HCT116 (cell line): ENCODE data around the gene TEDC2. TPM values are rescaled to one million over a fixed set of nuclear protein-coding genes. Genes with fewer than 3 reads are reported as not detected.

Experiments used
- ATAC-seq: fragments of 200-7000 bp; cut with Tn5 transposase; 2 replicates; pipeline ENCODE4 v1.9.1; 2020; ENCODE audit warnings: mild to moderate bottlenecking, moderate library complexity
- BruUV-seq: library from RNA; stranded (reverse); fragments of 400-500 nt; replicated peaks from 2 replicates; lab custom pipeline; 2021; lab: Mats Ljungman, UMichigan
- CTCF ChIA-PET: fragments of 300-600 bp; sonication (Branson Sonifier 250); formaldehyde crosslinking; loops from one replicate; lab custom pipeline; 2021; ENCODE audit warnings: antibody characterized with exemption; lab: Charles Lee
- POLR2A ChIA-PET: fragments of 300-600, 350-600 bp; sonication (Branson Sonifier 250); formaldehyde crosslinking; loops from one replicate; lab custom pipeline; 2021; ENCODE audit warnings: antibody characterized with exemption; lab: Charles Lee
- RAD21 ChIA-PET, 2 experiments: fragments of 300-600 bp; sonication (Branson Sonifier 250); formaldehyde crosslinking; loops; one replicate each; lab custom pipeline; 2023; ENCODE audit warnings: low total read pairs in 2 of 2; ENCODE audit not compliant: uncharacterized antibody in 2 of 2, unreplicated experiment in 2 of 2, low non-redundant PET in 1 of 2; lab: Charles Lee
- DNase-seq: peaks from one replicate; pipeline ENCODE4 v3.0.0-alpha.2; 2010; ENCODE audit warnings: low read depth, low spot score
- H2AFZ ChIP-seq: fragments of 200-600 bp; shearing (Covaris generic), sonication (generic); 2 replicates; pipeline ENCODE4 v1.6.1; 2017; ENCODE audit warnings: low read depth, mixed run types, mixed read lengths, antibody characterized with exemption, low read length; ENCODE audit not compliant: poor library complexity, severe bottlenecking
- H3K27ac ChIP-seq: 2 replicates; pipeline ENCODE4 v1.5.1; 2012; ENCODE audit warnings: low read depth, low read length
- H3K27me3 ChIP-seq: fragments of 200-600 bp; sonication (generic); 2 replicates; pipeline ENCODE4 v1.6.1; 2016; ENCODE audit warnings: mixed run types, low read length, mixed read lengths; ENCODE audit not compliant: insufficient read depth
- H3K36me3 ChIP-seq, 2 experiments: fragments of 200-500 bp in 1 of 2; fragments of 200-600 bp in 1 of 2; sonication (Bioruptor generic) in 1 of 2; sonication (generic) in 1 of 2; 2 replicates each; pipeline versions ENCODE4 v1.5.1 to v1.6.1; 2014 to 2016; ENCODE audit warnings: low read length in 2 of 2, inconsistent platforms in 1 of 2, mixed read lengths in 1 of 2, mixed run types in 1 of 2; ENCODE audit not compliant: insufficient read depth in 2 of 2, control insufficient read depth in 1 of 2
- H3K4me1 ChIP-seq, 2 experiments: fragments of 200-600 bp in 1 of 2; sonication (generic) in 1 of 2; 2 replicates each; pipeline versions ENCODE4 v1.5.1 to v1.6.1; 2012 to 2017; ENCODE audit warnings: low read length in 2 of 2, inconsistent platforms in 1 of 2, mild to moderate bottlenecking in 1 of 2, mixed read lengths in 1 of 2, mixed run types in 1 of 2, moderate library complexity in 1 of 2; ENCODE audit not compliant: insufficient read depth in 2 of 2, control insufficient read depth in 1 of 2
- H3K4me2 ChIP-seq: fragments of 200-600 bp; sonication (generic); 2 replicates; pipeline ENCODE4 v1.6.1; 2017; ENCODE audit warnings: mixed run types, low read length, mixed read lengths
- H3K4me3 ChIP-seq, 2 experiments: fragments of 200-600 bp in 1 of 2; sonication (generic) in 1 of 2; replicated peaks in 1 of 2; 2 replicates each; pipeline ENCODE4 v1.5.1; 2011 to 2016; ENCODE audit warnings: low read length in 2 of 2, control low read depth in 1 of 2, low read depth in 1 of 2, mild to moderate bottlenecking in 1 of 2, mixed read lengths in 1 of 2, mixed run types in 1 of 2
- H3K79me2 ChIP-seq: fragments of 200-600 bp; sonication (generic); 2 replicates; pipeline ENCODE4 v1.6.1; 2017; ENCODE audit warnings: mild to moderate bottlenecking, mixed run types, low read length, moderate library complexity, mixed read lengths; ENCODE audit not compliant: insufficient read depth
- H3K9ac ChIP-seq: fragments of 200-600 bp; sonication (generic); 2 replicates; pipeline ENCODE4 v1.6.1; 2016; ENCODE audit warnings: low read length, mixed read lengths
- H3K9me2 ChIP-seq: fragments of 200-600 bp; sonication (generic), shearing (Covaris generic); 2 replicates; pipeline ENCODE4 v1.6.1; 2017; ENCODE audit warnings: mixed run types, mild to moderate bottlenecking, moderate library complexity; ENCODE audit not compliant: insufficient read depth
- H3K9me3 ChIP-seq, 2 experiments: fragments of 200-500 bp in 1 of 2; fragments of 200-600 bp in 1 of 2; sonication (Bioruptor generic) in 1 of 2; sonication (generic) in 1 of 2; 2 replicates each; pipeline ENCODE4 v1.6.1; 2014 to 2017; ENCODE audit warnings: low read length in 2 of 2, mixed read lengths in 2 of 2, inconsistent platforms in 1 of 2, low read depth in 1 of 2, mild to moderate bottlenecking in 1 of 2, mixed run types in 1 of 2, moderate library complexity in 1 of 2; ENCODE audit not compliant: control insufficient read depth in 1 of 2, insufficient read depth in 1 of 2
- H4K20me1 ChIP-seq: fragments of 200-600 bp; sonication (generic), shearing (Covaris generic); 2 replicates; pipeline ENCODE4 v1.6.1; 2017; ENCODE audit warnings: mixed run types, mild to moderate bottlenecking, moderate library complexity; ENCODE audit not compliant: insufficient read depth
- CBX3 ChIP-seq: IDR thresholded peaks from 2 replicates; pipeline ENCODE4 v1.6.1; 2012; ENCODE audit warnings: low read depth
- CEBPB ChIP-seq: IDR thresholded peaks from 2 replicates; pipeline ENCODE4 v1.6.1; 2012; ENCODE audit warnings: low read depth
- EGR1 ChIP-seq: IDR thresholded peaks from 2 replicates; pipeline ENCODE4 v1.6.1; 2012; ENCODE audit warnings: low read depth
- EZH2 ChIP-seq: fragments of 200-600 bp; sonication (generic); IDR thresholded peaks from 2 replicates; pipeline ENCODE4 v1.6.1; 2017; ENCODE audit warnings: antibody characterized with exemption, mixed run types
- EZH2phosphoT487 ChIP-seq: fragments of 200-600 bp; IDR thresholded peaks from 2 replicates; pipeline ENCODE4 v1.6.1; 2018; ENCODE audit warnings: antibody characterized with exemption, borderline replicate concordance
- JUND ChIP-seq: IDR thresholded peaks from 2 replicates; pipeline ENCODE4 v1.6.1; 2012
- RAD21 ChIP-seq: IDR thresholded peaks from 2 replicates; pipeline ENCODE4 v1.6.1; 2012; ENCODE audit warnings: low read depth, mild to moderate bottlenecking
- SP1 ChIP-seq: IDR thresholded peaks from 2 replicates; pipeline ENCODE4 v1.6.1; 2012; ENCODE audit warnings: low read depth
- YY1 ChIP-seq: IDR thresholded peaks from 2 replicates; pipeline ENCODE4 v1.6.1; 2011; ENCODE audit warnings: low read length, low read depth, moderate library complexity, mild to moderate bottlenecking; ENCODE audit not compliant: insufficient replicate concordance; ENCODE audit errors: extremely low read depth
- ZNF274 ChIP-seq: fragments of 200-500 bp; sonication (Bioruptor generic); IDR thresholded peaks from 2 replicates; pipeline ENCODE4 v1.6.1; 2014; ENCODE audit warnings: mild to moderate bottlenecking, low read depth, low read length, inconsistent platforms
- intact Hi-C: fragments of 100-400 bp; cut with micrococcal nuclease; formaldehyde crosslinking; loops from 2 replicates; pipeline ENCODE4 v1.10.0; 2022
- total RNA-seq: library from RNA; stranded (reverse); gene quantifications from one replicate; pipeline ENCODE4 v1.2.1, GENCODE V29; 2021; ENCODE audit not compliant: unreplicated experiment
- TF ChIP-seq, protein P1 (sequence below): IDR thresholded peaks from 2 replicates; pipeline ENCODE4 v1.6.1; 2012; ENCODE audit warnings: low read depth

Gene TEDC2
- total RNA-seq, 1 experiment from 2014 or later, result 26.5 TPM

DNA sequence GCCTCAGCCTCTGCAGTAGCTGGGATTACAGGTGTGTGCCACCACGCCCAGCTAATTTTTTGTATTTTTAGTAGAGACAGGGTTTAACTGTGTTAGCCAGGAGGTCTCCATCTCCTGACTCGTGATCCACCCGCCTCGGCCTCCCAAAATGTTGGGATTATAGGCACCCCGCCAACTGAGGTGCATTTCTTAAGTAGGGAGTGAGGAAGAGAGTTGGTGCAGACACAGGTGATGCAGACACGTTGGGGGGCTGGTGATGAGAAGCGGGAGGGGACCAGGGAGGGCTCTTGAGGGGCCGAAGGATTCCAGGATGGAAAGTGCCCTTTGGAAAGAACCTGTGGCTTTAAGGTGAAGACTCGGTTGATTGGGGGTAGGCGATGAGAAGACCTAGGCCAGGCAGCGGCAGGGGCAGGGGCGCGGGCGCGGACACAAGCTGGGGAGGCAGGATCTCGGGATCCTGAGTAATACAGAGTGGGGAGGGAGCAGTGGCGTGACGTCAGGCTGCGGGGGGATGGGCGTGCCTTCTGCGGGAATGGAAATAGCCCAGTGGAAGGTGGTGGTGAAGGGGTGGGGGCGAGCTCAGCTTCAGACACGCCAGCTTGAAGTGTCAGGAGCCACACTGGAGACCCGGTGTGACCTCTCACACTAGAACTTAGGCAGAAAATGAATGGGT is 51.4 kb downstream of the TEDC2 start:
- Histone ChIP-seq H3K4me1 (peaks cover 15 to 28% of the 10 kb centered on the region in 2 experiments), H4K20me1 (no peaks in the 10 kb centered on the region), H3K27ac (no peak overlapping the region), H2AFZ (no peak overlapping the region), H3K9me2 (no peaks in the 10 kb centered on the region), H3K9me3 (no peaks in the 10 kb centered on the region), H3K27me3 (no peaks in the 10 kb centered on the region), H3K79me2 (peaks cover 25% of the 10 kb centered on the region), H3K9ac (no peak overlapping the region), H3K4me2 (no peak overlapping the region), H3K4me3 (no peak overlapping the region), H3K36me3 (no peaks in the 10 kb centered on the region)
- RAD21 ChIA-PET, result no interaction called here
- POLR2A ChIA-PET, result no interaction called here
- no TSS peak for BruUV-seq
- no peak for ATAC-seq
- TF ChIP-seq YY1 (no peak), EGR1 (no peak), EZH2 (no peak), JUND (no peak), EZH2phosphoT487 (no peak), RAD21 (no peak), CEBPB (no peak), ZNF274 (no peak), SP1 (no peak), CBX3 (no peak)
- TF ChIP-seq, protein P1, sequence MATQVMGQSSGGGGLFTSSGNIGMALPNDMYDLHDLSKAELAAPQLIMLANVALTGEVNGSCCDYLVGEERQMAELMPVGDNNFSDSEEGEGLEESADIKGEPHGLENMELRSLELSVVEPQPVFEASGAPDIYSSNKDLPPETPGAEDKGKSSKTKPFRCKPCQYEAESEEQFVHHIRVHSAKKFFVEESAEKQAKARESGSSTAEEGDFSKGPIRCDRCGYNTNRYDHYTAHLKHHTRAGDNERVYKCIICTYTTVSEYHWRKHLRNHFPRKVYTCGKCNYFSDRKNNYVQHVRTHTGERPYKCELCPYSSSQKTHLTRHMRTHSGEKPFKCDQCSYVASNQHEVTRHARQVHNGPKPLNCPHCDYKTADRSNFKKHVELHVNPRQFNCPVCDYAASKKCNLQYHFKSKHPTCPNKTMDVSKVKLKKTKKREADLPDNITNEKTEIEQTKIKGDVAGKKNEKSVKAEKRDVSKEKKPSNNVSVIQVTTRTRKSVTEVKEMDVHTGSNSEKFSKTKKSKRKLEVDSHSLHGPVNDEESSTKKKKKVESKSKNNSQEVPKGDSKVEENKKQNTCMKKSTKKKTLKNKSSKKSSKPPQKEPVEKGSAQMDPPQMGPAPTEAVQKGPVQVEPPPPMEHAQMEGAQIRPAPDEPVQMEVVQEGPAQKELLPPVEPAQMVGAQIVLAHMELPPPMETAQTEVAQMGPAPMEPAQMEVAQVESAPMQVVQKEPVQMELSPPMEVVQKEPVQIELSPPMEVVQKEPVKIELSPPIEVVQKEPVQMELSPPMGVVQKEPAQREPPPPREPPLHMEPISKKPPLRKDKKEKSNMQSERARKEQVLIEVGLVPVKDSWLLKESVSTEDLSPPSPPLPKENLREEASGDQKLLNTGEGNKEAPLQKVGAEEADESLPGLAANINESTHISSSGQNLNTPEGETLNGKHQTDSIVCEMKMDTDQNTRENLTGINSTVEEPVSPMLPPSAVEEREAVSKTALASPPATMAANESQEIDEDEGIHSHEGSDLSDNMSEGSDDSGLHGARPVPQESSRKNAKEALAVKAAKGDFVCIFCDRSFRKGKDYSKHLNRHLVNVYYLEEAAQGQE, result no peak
- CTCF ChIA-PET, result interaction anchor here (1.1 kb wide), 1 partner anchor 11 kb away, joined by 5 read pairs; no protein-coding TSS in a partner anchor
- intact Hi-C loops, result no loop called here
- DNase-seq, result no peak
